HG02943 (cell line): Measurements from ENCODE around the gene CCDC124.

Source experiments
- ATAC-seq: cut with Tn5 transposase; IDR thresholded peaks from one replicate; pipeline ENCODE4 v1.9.1; 2021; ENCODE audit warnings: mild to moderate bottlenecking, low read depth, moderate library complexity; ENCODE audit not compliant: unreplicated experiment

CCDC124 gene

DNA sequence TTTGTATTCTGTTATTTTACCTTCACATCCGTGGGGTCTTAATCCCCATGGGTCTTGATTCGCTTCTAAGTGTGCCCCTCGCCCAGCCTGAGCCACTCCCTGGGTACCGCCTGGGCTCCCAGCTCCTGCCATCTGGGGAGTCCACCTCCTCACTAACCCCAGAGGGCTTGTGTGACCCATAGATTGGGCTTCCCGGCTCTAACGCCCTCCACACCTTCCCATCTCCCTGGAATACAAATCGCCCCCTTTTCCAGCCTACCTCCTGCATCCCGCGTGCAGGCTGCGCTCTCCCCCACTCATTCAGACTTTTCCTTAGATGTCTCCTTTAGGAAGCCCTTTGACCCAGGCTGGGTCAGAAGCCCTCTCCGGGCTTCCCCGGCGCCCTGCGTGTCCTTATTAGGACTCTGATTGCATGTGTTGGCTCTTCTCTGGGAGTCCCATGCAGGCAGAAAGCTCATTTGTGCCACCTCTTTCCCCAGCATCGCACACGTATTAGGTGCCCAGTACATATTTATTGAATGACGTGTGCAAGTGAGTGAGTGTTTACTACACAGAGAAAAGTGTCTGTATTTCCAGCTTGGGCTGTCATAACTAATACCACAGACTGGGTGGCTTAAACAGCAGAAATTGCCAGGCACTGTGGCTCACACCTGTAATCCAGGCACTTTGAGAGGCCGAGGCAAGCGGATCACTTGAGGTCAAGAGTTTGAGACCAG is 757 bp downstream of the CCDC124 start:
- ATAC-seq: no peak

DNA sequence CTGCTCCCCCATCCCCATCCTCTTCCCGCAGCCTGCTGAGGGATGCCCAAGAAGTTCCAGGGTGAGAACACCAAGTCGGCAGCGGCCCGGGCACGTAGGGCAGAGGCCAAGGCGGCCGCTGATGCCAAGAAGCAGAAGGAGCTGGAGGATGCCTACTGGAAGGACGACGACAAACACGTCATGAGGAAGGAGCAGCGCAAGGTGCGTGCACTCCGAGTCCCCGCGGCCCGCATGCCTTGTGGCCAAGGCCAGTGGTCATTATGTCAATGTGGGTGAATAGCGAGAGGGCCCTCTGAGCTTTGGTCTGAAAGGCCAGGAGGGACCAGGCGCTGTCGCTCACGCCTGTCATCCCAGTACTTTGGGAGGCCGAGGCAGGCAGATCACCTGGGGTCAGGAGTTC is 3.6 kb downstream of the CCDC124 start:
- no peak for ATAC-seq

DNA sequence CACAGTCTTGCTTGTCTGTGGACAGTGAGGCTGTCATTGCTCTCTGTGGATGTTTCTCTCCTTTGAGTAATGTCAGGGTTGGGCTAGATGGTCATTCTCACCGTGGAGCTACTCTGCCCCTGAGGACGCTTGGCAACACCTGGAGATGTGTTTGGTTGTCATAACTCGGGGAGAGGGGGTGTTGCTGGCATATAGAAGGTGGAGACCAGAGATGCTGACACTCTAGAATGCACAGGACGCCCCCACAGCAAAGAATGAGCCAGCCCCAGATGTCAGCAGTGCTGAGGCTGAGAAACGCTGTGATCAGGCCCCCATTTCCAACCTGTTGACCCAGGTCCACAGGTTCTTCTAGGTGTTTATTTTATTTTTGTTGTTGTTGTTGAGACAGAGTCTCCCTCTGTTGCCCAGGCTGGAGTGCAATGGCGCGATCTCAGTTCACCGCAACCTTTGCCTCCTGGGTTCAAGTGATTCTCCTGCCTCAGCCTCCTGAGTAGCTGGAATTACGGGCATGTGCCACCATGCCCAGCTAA is 4.6 kb downstream of the CCDC124 start:
- ATAC-seq: no peak

DNA sequence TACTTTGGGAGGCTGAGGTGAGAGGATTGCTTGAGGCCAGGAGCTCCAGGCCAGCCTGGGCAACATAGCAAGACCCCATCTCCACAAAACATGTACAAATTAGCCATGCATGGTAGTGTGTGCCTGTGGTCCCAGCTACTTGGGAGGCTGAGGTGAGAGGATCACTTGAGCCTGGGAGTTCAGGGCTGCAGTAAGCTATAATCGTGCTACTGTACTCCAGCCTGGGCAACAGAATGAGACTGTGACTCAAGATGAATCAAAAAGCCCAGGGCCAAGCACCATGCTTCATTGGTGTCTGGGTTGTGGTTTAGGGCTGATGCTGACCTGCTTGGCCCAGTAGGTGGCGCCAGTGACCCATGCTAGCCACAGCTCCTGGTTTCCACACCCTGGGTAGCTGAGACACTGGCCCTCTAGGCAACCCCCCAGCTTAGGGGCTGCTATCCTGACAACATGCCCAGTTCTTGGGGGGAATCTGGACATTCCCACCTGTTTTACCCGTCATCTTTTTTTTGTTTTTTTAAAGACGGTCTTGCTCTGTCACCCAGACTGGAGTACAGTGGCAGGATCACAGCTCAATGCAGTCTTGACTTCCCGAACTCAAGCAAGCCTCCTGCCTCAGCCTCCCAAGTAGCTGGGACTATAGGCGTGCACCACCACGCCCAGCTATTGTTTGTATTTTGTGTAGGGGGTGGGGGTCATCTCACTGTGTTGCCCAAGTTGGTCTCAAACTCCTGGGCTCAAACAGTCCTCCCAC is 5.5 kb downstream of the CCDC124 start:
- ATAC-seq: no peak

DNA sequence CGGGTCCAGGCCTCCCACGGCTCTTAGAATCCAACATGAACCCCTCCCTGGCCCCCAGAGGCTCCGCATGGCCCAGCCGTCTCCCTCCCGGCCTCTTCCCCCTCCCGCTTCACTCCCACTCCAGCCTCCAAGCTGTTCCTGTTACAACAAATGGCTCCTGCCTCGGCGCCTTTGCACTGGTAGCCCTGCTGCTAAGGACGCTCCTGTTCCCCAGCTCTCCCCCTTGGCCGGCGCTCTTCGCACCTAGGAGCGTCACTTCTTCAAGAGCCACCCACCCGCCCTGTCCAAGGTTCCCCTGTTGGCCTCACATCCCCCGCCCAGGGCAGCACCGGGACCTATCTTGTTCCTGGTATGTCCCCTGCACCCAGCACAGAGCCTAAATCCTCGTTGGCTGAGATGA is 9.4 kb downstream of the CCDC124 start:
- ATAC-seq: no peak

DNA sequence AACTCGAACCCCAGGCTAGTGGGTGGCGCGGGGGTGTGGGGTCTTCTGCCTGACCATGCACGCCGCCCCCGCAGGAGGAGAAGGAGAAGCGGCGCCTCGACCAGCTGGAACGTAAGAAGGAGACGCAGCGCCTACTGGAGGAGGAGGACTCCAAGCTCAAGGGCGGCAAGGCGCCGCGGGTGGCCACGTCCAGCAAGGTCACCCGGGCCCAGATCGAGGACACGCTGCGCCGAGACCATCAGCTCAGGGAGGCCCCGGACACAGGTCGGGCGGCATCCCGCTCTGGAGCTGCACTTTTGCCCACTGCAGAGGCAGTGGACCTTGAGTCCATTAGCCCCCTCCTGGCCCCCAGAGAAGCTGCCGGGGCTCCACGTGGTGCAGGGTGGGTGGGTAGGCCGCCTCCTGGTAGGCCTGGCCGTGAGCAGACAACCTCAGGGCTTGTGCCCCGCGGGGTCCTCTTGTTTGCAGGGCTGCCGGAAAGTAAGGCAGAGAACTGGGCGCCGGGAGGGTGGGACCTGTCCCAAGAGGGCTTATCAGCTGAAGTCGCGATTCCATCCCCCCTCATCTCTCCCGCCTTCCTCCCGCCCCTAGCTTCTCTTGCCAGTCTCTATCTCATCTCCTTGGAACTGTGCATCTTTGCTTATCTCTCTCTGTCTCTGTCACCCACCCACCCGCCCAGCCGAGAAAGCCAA is 9.9 kb downstream of the CCDC124 start:
- no peak for ATAC-seq

DNA sequence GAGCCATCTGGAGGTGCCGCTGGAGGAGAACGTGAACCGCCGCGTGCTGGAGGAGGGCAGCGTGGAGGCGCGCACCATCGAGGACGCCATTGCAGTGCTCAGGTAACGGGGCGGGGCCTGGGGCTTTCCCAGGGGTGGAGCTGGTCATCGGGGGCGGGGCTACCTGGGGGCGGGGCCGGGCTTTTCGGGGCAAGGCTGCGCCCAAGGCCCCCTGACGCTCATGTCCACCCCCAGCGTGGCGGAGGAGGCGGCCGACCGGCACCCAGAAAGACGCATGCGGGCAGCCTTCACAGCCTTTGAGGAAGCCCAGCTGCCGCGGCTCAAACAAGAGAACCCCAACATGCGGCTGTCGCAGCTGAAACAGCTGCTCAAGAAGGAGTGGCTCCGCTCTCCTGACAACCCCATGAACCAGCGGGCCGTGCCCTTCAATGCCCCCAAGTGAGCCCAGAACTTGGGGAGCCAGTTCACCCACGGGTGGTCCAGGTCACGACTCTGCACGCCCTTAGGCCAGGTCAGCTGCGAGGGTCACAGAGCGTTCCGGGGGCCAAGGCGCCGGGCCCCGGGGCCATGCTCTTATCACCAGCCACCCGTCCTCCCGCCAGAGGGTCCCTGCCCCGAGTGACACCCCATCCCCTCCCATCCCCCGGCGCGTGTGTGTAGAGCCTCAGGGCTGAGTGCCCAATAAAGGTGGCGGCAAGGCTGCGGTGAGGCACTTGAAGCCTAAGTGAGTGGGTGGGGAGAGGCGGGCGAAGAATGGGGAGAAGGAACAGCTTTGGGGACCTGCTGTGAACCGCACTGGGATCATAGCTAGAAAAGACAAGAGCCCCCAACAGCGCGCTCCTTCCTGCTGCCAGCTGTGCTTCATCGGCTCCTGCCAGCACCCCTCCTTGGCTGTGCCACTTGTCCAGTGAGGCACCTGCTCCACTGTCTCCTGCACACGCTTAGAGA is 10.7 kb downstream of the CCDC124 start:
- ATAC-seq: no peak

DNA sequence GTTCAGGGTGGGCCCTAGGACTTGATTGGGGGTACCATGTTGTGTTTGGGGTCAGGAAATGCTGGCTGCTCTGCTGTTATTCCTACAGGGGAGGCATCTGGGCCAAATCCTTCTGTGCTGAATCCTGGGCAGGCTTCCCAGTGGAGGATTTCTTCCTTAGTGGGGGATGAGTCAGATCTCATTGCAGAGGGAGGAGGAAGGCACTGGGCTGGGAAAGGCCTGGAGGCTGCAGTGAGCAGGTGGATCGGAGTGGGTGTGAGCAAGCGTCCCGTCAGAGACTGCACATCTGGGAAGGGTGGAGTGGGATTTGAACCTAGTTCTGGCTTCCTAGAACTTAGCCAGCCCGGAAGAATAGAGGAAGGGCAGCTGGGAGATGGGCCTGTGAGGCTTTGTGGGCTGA is 11.5 kb downstream of the CCDC124 start:
- no peak for ATAC-seq

DNA sequence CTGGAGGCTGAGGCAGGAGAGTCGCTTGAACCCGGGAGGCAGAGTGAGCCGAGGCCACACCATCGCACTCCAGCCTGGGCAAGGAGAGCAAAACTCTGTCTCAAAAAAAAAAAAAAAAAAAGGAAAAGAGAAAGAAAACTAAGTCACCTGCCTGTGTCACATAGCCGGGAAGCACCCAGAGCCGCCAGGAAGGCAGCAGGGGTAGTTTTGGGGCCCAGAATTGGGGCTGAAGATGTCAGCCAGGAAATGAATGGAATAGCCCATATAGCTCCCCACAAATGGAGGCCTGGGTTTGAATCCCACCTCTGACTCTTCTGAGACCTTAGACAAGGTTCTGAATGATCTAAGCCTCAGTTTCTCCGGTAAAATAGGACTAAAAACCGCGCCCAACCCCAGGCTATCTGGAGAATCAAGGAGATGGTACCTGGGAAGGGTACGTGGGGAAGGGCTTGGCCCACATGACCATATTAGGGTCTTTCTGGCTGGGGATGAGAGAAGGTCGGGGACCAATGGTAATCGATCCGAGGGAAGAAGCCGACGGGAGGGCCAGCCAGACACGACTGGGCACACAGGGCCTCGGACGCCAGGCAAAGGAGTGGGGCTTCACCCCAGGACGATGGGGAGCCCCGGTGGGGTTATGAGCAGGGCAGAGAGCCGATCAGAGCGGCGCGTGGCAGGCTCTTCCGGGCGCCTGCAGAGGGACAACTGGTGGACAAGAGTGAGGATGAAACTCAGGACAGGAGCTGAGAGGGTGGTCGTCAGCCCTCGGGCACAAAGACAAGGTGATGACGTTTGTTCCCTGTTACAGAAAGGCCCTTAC is 14.4 kb downstream of the CCDC124 start:
- ATAC-seq: no peak

DNA sequence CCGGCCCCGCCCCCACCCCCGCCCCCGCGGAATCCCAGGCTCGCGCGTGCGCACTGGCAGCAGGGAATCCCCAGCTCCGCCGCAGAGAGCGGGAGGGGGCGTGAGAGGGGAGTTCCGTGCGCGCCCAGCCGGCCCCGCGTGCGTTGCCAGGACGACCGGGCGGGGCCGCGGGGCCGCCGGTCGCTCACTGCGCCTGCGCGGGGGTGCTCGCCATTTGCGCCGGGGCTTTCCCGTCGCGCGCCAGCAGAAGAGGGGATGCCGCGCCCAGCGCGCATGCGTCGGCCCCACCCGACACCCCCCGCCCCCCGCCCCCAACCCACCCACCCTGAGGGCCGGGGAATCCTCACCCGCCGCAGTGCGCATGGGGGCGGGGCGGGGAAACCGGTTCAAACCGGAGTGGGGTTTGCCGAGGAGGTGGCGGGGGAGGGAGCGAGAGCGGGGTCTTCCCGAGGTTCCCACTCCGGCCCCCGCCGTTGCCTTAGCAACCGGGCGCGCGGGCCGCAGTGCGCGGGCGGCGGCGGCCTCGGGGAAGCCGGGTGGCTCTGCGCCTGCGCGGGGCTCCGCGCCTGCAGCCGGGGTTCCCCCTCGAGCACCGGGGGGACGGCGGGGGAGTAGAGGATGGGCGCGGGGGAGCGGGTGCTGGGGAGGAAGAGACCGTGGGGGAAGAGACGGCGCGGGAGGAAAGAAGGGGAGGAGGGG is 15.1 kb downstream of the CCDC124 start:
- no peak for ATAC-seq

DNA sequence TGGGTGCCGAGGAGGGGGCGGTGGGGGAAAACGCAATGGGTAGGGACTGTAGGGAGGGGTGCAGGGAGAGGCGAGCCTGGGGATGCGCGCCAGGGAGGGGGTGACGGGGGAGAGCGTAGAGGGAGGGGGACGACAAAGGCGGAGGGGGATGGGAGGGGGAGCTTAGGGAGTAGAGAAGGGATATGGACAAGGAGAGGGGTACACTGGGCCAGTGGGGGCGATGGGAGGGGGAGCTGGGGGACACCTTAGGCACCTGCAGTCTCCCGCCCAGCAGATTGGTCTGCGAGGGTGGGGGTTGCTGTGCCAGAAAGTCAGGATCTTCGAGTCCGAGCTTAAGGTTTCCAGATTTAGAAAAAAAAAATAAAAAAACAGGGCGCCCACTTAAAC is 15.7 kb downstream of the CCDC124 start:
- no peak for ATAC-seq

DNA sequence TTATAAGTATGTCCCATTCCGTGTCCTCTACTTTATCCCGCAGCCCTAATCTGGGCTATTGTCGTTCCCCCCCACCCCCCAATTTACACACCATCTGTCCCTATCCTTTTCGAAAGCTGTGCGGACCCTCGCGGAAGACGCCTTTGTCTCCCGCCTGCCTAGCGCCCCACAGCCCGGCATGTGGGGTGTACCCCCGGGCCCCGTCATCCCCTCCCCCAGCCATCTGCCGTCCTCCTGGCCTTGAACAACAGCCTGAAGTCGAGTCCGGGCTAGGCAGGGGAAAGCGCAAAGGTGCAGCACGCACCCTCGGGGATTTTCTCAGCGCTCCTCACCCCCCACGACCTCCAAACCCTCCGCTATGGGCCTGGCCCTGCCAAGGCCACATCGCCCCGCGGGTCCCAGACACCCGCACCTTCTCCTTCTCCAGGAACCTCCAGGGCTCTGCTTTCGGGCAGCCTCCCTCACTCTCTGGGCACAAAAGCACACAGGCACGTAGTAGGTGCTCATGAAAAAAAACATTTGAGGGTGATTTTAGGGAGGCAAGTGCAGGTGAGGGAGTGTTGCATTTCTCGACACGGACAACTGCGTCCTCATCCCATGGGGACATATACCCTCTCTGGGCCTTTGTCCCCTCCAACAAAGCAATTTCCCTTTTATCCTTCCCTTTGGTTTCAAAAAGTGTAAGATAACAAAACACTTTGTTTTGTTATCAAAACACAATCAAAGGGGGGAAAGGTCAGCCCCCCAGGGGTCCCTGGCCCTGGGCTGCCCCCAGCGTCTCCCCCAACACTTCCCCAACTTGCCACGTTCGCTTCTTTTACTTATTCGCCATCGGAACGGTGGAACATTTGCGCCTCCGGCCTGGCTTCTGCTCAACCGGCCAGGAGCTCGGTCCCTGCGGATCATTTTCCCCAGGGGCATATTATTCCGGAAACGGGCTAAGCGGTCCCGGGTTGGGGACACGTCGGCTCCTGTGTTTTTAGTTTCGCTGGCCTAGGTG is 16.4 kb downstream of the CCDC124 start:
- ATAC-seq: no peak

DNA sequence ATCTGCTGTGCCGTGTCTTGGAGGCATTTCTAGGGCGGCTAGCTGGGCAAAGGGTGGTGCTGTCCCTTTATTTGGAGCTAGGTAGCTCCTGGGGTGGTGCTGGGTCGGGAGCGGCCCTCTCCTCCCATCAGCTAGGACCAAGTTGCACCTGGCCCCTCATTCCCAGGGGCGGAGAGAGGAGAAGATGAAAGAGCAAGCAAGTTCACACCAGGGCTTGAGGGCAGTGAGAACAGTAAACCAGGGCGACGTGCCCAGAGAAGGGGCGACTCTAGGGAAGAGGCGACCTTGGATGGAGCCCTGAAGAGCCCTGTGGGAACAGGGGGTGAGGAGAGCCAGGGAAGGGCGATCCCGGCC is 17.1 kb downstream of the CCDC124 start:
- no peak for ATAC-seq

DNA sequence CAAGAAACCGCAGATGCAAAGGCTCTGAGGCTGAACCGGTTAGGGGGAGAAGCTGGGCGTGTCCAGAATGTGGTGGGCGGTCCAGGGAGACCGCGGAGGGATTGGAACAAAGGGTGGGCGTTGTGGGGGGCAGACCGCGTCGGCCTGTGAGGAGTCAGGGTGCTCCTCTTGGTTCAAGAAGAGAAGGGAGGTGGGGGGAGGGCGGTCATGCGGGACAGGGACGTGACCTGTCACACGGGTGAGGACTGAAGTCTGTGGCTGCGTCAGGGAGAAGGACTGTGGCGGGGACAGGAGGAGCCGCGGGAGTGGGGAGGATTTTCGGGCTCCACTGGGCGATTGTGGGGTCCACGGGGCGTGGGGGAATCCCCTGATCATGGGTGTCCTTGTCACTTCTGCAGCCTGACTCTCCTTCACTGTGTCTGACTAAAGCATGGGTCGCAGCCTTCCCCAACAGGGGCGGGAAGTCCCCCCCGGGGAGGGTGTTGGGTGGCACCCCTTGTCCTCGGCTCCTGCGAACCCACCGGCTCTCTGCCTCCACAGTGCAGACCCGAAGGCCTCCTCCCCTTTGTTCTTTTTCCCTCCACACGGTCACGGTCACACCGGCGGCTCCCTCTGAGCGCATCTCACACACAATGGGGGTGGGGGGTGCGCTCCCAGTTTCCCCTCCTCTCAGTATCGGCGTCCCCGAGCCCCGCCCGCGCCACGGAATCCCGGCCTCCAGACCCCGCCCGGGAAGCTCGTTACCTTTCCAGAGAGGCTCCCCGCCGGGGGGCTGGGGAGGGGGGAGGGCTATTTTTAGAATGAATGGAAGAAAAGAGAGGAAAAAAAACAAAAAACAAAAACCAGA is 17.7 kb downstream of the CCDC124 start:
- no peak for ATAC-seq

DNA sequence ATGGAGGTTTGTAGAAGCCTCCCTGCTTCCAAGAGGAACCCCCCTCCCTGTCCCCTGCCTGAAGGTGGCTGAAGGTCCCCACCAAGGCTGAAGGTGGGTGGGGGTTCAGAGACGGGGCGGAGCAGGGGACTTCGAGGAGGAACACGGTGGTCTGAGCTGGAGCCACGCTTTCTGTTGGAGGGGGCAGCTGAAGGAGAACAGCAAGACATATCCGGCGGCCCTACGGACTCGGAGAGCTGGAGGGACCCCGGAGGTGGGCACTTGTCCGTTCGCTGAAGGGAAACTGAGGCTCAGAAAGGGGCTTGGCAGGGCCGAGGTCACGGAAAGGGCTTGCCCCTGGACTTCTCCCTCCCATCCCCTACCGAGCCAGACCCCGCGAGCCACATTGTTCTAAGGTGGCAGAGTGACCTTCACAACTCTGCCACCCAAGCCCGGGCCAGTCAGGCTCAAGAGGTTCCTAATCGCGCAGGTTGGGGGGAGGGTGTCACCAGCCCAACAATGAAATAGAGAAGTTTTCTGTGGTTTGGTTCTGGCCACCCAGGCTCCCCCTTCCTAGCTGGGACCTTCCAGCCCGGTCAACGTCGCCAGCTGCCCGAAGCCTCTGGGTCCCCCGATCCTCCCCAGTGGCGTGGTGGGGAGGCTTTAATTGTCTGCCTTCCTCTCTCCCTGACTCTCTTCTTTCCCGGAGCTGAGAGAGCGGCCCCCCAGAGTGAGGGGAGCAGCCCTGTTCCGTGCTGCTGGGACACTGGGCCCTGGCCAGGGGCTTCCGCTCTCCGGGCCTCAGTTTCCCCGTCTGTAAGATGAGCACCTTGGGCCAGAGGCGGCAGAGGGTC is 18.6 kb downstream of the CCDC124 start:
- no peak for ATAC-seq
